ENCODE results near the gene MYO10. TPM values are rescaled to one million over a fixed set of nuclear protein-coding genes. Genes with fewer than 3 reads are reported as not detected.
A peak's percentile ranks its signal among the peaks of the same experiment; 100 is the strongest.

The MYO10 gene
- total RNA-seq, 4 donors from 2014 or later: 3.4 to 28.7 (median 13.4) TPM

DNA sequence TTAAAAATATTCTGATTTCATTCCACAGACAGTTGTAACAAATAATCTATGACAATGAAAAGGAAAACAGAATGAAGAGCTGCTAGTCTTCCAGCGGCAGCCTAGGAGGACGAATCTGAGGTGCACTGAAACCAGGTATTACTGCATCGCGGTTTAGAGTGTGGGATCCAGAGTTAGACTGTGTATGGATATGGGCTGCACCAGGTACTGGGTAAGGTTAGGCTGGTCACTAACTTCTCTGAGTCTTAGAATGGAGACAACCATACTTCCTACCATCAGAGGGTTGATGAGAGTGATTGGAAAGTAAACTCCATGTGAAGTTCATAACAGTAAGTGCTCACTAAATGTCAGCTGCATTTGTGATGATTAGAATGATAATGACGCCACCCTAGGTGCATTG is 158.7 kb downstream of the MYO10 start:
- no peak for TF ChIP-seq POLR2A (IDR thresholded peaks at IDR 0.05)
- TF ChIP-seq, protein P1, sequence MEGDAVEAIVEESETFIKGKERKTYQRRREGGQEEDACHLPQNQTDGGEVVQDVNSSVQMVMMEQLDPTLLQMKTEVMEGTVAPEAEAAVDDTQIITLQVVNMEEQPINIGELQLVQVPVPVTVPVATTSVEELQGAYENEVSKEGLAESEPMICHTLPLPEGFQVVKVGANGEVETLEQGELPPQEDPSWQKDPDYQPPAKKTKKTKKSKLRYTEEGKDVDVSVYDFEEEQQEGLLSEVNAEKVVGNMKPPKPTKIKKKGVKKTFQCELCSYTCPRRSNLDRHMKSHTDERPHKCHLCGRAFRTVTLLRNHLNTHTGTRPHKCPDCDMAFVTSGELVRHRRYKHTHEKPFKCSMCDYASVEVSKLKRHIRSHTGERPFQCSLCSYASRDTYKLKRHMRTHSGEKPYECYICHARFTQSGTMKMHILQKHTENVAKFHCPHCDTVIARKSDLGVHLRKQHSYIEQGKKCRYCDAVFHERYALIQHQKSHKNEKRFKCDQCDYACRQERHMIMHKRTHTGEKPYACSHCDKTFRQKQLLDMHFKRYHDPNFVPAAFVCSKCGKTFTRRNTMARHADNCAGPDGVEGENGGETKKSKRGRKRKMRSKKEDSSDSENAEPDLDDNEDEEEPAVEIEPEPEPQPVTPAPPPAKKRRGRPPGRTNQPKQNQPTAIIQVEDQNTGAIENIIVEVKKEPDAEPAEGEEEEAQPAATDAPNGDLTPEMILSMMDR (IDR thresholded peaks at IDR 0.05 in 4 of 5, conservative IDR thresholded peaks at IDR 0.05 in 1 of 5): no peak
- H3K4me3 ChIP-seq: no peak overlapping the region
- H3K27ac ChIP-seq: peak overlapping the region; percentile 80 to 88 (median 82)
- H3K27me3 ChIP-seq: no peaks in the 10 kb centered on the region
- H3K4me1 ChIP-seq: peaks cover 29 to 34% of the 10 kb centered on the region in 2 donors
- DNase-seq (no peak), ATAC-seq (no peak)
- intact Hi-C loops (cut with DNase I; ENCODE audit: low total_unique reads) (loop anchor here (2.0 to 10.0 kb wide), 4 partner anchors 110 to 323 kb away; no protein-coding TSS in a partner anchor), in situ Hi-C loops (cut with MboI; ENCODE audit: low sequenced_read_pairs in 4 of 4) (loop anchor here in 3 of 4 donors (25.0 kb wide), 2 partner anchors 290 to 315 kb away; partner anchors contain the start of gene ZNF622 (in 2 of the 3))
- no peaks in the 10 kb centered on the region for H3K36me3 ChIP-seq
- no peaks in the 10 kb centered on the region for H3K9me3 ChIP-seq

DNA sequence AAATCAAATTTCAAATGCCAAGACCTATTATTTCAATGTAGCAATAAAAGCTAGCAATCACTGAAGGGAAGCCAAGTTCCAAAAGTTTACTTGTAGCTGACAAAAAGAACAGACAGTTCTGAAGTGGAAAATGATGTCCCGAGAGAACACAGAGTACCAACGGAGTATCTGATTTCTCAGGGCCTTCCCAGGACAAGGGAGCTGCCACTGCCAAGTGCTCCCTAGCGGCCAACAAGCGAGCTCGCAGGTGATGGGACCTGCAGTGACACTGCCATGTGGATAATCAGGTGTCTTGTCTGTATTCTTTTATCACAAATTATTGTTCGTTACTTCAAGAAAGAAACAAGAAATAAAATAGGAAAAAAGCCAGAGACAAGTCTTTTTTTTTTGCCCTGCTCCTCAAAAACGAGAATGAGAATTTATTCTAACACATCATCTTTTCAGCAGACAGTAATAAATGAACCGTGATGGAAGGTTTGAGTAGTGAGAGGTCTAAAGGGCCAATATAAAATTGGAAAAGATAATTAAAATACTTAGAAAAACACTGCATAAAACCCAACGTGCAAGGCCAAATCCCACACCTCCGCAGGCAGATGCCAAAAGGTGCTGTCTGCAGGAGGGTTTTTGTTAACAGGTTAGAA is 159.4 kb downstream of the MYO10 start:
- Histone ChIP-seq H3K27ac (peak overlapping the region; percentile 80 to 88 (median 82)), H3K36me3 (no peaks in the 10 kb centered on the region), H3K9me3 (no peaks in the 10 kb centered on the region), H3K4me1 (peaks cover 29 to 34% of the 10 kb centered on the region in 2 donors), H3K4me3 (no peak overlapping the region), H3K27me3 (no peaks in the 10 kb centered on the region)
- DNase-seq (peak; percentile 87 to 93), ATAC-seq (peak; percentile 89 to 93)
- TF ChIP-seq, protein P1 (IDR thresholded peaks at IDR 0.05 in 4 of 5, conservative IDR thresholded peaks at IDR 0.05 in 1 of 5): peak; percentile 55 to 78 (median 67)
- TF ChIP-seq POLR2A (IDR thresholded peaks at IDR 0.05): no peak
- intact Hi-C loops (cut with DNase I; ENCODE audit: low total_unique reads): loop anchor here (1.0 to 10.0 kb wide), 5 partner anchors 111 to 322 kb away; no protein-coding TSS in a partner anchor
- in situ Hi-C loops (cut with MboI; ENCODE audit: low sequenced_read_pairs in 4 of 4): loop anchor here in 3 of 4 donors (25.0 kb wide), 2 partner anchors 289 to 314 kb away; partner anchors contain the start of gene ZNF622 (in 2 of the 3)

DNA sequence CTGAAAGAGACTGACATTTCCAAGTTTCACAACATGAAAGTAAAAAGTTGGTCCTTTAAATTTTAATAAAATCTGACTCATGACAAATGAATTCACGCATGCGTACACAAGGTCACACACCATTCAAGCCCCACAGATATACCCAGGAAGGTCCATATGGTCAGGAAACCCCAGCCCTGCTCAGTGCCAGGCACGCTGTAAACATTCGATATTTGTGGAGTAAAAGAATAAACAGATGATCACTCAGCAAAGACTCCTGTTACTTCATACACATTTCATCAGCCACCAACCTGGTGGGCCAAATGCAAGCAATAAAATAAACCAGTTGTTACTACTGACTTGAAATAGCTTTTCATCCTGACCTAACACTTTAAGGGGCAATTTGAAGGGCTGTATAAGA is 161.3 kb downstream of the MYO10 start:
- intact Hi-C loops (cut with DNase I; ENCODE audit: low total_unique reads) (loop anchor here (5.0 to 10.0 kb wide), 3 partner anchors 112 to 320 kb away; no protein-coding TSS in a partner anchor), in situ Hi-C loops (cut with MboI; ENCODE audit: low sequenced_read_pairs in 4 of 4) (loop anchor here in 3 of 4 donors (25.0 kb wide), 2 partner anchors 288 to 313 kb away; partner anchors contain the start of gene ZNF622 (in 2 of the 3))
- peak in 1 of 2 donors; percentile 29 for ATAC-seq
- peak in 1 of 2 donors; percentile 47 for DNase-seq
- Histone ChIP-seq H3K27me3 (no peaks in the 10 kb centered on the region), H3K36me3 (no peaks in the 10 kb centered on the region), H3K9me3 (no peaks in the 10 kb centered on the region), H3K4me1 (peaks cover 29 to 34% of the 10 kb centered on the region in 2 donors), H3K4me3 (no peak overlapping the region), H3K27ac (peak overlapping the region; percentile 80 to 88 (median 82))
- no peak for TF ChIP-seq POLR2A (IDR thresholded peaks at IDR 0.05)
- TF ChIP-seq, protein P1 (IDR thresholded peaks at IDR 0.05 in 4 of 5, conservative IDR thresholded peaks at IDR 0.05 in 1 of 5): no peak

DNA sequence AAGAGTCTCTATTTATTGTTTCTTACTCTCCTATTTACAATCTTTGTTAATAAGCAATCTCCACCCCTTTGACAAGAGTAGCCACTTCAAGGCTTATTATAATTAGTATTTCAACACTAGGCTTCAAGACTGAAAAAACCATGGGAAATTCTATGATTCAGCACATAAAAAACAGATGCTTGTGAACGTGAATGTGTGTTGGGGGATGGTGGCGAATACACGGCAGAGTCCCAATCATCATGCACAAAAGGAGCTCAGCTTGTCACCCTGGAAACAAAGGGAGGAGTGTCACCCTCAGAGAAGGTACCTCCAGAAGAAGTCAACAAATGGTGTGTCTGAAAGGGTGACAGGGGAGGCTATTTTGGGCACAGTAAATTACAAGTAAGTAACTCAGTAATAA is 162.1 kb downstream of the MYO10 start:
- no peak for DNase-seq

More for the DNA sequence above, 162.1 kb downstream of the MYO10 start:
- Histone ChIP-seq H3K4me1 (peaks cover 29 to 34% of the 10 kb centered on the region in 2 donors), H3K4me3 (no peak overlapping the region), H3K9me3 (no peaks in the 10 kb centered on the region), H3K27ac (peak overlapping the region; percentile 80 to 88 (median 82)), H3K36me3 (no peaks in the 10 kb centered on the region), H3K27me3 (no peaks in the 10 kb centered on the region)
- intact Hi-C loops (cut with DNase I; ENCODE audit: low total_unique reads) (loop anchor here (10.0 kb wide), 1 partner anchor 319 kb away; no protein-coding TSS in a partner anchor), in situ Hi-C loops (cut with MboI; ENCODE audit: low sequenced_read_pairs in 4 of 4) (no loop called here)
- TF ChIP-seq, protein P1 (IDR thresholded peaks at IDR 0.05 in 4 of 5, conservative IDR thresholded peaks at IDR 0.05 in 1 of 5): no peak
- no peak for TF ChIP-seq POLR2A (IDR thresholded peaks at IDR 0.05)
- ATAC-seq: no peak
